Embryonic facial prominence (tissue), 1 donor: ENCODE results near the gene WDR81.
"Not testable (repeated sequence)": the region's sequence is repeated elsewhere in the genome, so short reads cannot be mapped to it uniquely, and the experiment has no call there.

ENCODE experiments used
- DNase-seq: peaks from one replicate; pipeline ENCODE4 v3.0.0-alpha.2; 2016; ENCODE audit errors: extremely low spot score

WDR81 gene

DNA sequence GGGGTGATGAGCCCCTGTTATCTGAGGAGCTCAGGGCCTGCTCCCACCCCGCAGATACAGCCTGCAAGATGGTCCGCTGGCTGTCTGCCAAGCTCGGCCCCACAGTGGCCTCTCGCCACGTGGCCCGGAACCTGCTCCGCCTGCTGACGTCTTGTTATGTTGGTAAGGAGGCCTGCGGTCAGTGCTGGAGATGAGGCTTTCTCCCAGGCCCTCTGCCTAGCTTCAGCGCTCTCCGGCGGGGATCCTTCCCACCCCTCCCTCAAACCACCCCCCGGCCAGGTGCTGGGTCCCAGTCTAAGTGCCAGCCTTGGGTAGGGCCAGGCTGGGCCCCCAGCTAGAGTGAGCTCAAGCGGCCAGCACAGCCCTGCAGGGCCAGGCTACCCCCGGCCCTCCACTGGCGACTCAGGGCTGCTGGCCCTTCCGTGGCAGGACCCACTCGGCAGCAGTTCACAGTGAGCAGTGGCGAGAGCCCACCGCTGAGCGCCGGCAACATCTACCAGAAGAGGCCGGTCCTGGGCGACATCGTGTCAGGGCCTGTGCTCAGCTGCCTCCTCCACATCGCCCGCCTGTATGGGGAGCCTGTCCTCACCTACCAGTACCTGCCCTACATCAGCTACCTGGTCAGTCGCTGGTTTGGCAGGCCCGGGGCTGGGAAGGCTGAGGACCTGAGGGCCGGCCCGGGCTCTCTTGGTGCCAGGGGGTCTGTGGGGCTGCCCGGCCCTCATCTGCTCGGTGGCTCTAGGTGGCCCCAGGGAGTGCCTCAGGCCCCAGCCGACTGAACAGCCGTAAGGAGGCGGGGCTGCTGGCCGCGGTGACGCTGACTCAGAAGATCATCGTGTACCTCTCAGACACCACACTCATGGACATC is 6.1 kb downstream of the WDR81 start:
- DNase-seq = no peak

DNA sequence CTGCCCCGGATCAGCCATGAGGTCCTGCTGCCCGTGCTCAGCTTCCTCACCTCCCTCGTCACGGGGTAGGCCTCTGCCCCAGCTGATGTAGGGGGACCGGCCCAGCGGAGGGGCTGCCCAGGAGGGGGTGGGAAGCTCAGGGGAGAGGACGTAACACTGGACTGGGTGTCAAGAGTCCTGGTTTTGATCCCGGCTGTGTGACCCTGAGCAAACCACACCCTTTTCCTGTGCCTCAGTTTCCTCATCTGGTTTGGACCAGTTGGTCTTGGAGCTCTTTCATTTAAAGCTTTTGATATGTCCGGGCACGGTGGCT is 6.6 kb downstream of the WDR81 start:
- DNase-seq = no peak

DNA sequence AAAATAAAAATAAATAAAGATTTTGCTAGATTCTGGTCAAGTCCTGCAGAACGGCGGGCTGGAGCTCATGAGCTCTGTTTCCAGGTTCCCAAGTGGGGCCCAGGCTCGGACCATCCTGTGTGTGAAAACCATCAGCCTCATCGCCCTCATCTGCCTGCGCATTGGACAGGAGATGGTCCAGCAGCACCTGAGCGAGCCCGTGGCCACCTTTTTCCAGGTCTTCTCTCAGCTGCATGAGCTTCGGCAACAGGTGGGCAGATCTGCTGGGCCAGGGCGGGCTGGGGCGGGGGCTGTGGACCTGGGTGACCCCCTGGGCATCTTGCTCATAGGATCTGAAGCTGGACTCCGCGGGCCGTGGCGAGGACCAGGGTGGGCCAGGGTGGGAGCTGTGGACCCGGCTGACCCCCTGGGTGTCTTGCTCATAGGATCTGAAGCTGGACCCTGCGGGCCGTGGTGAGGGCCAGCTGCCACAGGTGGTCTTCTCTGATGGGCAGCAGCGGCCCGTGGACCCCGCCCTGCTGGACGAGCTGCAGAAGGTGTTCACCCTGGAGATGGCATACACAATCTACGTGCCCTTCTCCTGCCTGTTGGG is 7.8 kb downstream of the WDR81 start:
- DNase-seq = no peak

DNA sequence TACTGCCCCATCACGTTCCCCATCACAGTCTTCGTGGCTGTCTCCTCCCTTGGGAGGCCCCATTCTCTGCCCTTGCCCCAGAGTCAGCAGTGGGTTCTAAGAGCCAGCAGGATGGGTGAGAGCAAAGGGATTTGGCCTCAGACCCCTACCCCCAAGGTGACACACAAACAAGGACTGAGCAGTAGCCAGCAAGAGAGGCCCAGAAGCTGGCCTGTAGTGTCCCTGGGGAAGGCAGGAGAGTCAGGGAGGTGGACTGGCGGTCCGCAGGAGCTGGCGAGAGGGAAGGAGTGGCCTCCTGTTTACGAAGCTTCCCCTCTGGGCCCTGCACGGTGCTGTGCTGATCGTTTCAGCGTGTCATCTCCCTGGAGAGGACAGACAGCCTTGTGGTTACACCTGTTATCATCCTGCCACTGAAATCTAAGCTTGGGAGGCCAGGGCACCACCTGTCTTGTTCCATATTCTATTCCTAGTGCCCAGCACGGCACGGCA is 8.4 kb downstream of the WDR81 start:
- no peak for DNase-seq

DNA sequence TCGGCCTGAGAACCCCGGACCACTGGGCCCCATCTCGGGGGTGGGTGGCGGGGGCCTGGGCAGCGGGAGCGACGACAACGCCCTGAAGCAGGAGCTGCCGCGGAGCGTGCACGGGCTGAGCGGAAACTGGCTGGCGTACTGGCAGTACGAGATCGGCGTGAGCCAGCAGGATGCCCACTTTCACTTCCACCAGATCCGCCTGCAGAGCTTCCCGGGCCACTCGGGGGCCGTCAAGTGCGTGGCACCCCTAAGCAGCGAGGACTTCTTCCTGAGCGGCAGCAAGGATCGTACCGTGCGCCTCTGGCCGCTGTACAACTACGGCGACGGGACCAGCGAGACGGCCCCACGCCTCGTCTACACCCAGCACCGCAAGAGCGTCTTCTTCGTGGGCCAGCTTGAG is 9.3 kb downstream of the WDR81 start:
- DNase-seq = no peak

DNA sequence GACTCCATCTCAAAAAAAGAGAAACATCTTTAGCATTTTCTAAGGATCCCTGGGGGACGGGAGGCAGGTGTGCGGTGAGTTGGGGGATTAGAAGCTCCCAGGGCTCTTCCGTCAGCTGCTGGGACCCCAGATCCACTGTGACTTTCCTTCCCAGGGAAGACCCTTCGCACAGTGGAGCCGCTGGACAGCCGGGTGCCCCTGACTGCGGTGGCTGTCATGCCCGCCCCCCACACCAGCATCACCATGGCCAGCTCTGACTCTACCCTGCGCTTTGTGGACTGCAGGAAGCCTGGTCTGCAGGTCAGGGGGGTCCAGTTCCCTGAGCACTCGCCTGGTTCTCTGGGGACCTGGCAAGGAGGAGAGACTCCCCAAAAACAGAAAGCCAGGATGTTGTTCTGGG is 10.9 kb downstream of the WDR81 start:
- DNase-seq = no peak

DNA sequence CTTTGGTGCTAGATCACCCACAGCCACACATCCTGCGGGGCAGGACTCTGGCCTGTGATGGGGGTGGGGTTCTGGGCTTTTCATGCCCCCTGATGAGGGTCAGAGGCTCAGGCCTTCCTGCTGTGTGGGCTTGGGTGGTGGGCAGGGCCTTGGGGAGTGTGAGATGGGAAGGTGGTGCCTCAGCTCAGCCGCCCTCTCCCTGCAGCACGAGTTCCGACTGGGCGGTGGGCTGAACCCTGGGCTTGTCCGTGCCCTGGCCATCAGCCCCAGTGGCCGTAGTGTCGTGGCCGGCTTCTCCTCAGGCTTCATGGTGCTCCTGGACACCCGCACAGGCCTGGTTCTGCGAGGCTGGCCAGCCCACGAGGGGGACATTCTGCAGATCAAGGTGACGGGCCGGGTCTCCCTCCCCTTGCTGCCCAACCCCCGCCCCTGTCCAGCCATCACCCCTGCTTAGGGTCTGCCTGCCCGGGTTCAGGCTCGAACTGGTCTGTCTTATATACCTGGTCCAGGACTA is 11.4 kb downstream of the WDR81 start:
- no peak for DNase-seq

DNA sequence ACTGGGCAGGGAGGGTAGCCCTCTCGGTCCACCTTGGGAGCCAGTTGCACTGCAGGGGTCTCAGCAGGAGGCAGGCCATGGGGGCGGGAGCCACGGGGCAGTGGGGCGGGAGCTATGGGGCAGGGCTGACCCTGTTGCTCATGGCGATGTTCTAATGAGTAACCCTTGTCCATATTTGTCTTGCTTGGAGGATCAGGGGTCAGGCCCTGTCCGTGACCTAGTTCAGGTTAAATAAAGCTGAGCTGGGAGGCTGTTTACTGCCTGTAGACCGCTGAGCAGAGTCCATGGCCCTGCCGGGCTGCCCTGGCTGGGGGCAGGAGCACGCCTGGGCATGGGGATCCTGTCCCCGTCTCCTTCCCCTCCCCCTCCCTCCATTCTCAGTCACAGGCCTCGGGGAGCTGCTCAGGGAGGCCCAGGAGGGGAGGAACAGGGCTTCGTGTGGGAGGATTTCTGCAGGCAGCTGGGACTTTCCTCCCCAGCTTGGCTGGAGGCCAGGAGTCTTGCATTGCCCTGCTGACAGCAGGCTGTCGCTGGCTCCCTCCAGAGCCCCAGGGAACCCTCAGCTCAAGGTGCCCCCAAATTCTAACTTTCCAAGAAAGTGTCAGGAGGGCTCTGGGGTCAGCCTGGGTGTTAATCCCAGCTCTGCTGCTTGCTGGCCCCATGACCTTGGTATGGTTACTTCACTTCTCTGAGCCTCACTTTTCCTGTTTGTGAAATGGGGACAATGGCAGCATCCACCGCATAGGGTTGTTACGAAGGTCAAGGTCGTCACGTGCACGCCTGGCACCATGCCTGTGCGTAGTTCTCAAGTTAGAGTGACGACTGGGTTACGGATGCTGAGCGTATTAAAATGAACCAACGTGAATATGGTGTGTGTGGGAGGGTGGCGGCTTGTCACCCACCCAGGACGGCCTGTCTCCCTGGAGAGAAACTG is 12.1 kb downstream of the WDR81 start:
- no peak for DNase-seq

DNA sequence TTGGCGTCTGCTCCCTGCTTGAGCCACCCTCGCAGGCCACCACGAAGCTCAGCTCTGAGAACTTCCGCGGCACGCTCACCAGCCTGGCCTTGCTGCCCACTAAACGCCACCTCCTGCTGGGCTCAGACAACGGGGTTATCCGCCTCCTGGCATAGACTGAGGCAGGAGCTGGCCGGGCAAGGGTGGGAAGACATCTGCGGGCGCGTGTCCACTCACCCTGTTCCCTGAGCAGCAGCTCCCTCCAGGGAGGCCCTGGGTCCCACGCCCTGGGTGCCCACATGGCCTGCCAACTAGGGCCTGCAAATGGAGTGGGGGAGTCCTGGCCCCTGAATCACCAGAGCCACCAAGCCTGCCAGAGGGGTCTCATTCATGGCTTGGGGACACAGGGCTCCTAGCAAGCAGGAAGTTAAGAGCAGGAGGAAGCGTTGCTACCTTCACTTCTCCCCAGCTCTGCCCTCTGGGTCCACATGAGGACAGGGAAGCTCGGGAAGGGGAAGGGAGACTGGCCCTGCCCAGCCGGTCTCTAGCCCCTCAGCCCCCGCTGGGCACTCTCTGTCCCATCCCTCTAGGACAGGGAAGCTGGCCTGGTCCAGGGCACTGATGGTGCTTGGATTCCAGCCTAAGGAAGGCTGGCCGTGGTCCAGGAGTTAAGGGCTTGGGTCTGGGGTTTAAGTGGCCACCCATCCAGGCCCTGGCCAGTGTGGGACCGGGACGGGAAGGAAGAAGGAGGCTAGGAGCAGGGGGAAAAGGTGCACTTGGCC is 13.2 kb downstream of the WDR81 start:
- no peak for DNase-seq

DNA sequence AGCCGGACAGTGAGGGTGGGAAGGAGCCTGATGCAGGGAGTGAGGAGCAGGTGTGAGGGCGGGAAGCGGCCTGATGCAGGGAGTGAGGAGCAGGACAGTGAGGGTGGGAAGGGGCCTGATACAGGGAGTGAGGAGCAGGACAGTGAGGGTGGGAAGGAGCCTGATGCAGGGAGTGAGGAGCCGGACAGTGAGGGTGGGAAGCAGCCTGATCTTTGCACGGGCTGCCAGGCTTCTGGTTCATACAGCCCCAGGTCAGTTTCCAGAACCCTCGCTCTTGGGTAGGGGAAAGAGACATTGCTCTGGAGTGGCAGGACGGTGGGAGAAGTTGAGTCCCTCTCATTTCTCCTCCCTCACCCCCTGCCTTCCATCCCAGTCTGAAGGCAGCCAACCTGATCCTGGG is 17.4 kb downstream of the WDR81 start:
- not testable (repeated sequence) for DNase-seq

DNA sequence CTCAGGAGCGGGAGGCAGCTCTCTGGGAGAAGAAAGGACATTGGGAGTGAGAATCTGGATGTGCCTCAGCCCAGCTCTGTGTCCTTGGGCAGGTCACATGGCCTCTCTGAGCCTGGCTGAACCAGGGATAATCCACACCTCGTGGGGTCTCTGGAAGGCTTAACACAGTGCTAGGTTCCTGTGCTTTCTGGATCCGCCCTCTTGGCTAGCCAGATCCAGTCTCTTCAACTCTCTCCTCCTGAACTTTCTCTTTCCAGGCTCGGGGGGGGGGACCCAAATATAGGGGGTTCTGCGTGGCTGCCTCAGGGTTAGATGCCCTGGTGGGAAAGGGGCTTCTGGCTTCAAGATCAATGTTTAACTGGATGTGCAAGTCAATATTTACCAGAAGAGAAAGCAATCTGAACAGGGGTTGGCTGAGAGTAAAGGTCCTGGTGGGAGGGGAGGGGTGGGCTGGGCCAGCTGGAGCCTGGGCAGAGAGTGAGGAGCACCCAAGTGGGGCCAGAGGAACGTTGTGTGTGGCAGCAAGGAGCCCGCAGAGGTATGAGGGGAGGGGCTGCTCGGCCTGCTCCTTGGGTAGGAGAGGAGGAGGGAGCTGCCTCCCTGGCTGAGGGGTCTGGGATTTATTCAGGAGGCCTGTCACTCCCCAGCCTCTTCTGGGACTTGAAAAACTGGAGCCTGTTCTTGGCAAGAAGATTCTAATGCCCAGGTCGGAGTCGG is 18.0 kb downstream of the WDR81 start, which contains the start of gene SERPINF2:
SERPINF2 (plus strand) TSS at position 501 of the 717 bp plus-strand sequence. CDS start 2,125 bp downstream, outside the sequence.
- no peak for DNase-seq

DNA sequence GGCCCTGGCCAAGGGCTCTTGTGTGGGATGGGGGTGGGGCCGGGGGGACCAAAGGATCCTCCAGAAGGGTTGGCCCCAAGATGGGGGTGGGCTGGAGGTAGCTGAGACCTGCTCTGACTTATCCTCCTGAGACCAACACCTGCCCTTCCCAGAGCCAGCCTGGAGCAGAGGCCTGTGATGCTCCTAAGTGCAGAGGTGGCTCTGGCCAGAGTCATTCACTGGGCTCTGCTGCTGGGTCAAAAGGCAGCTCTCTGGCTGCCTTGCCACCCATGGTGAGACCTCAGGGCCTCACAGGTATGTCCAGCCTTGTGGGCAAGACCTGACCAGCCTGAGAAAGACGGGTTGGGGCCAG is 18.6 kb downstream of the WDR81 start:
- DNase-seq = no peak

DNA sequence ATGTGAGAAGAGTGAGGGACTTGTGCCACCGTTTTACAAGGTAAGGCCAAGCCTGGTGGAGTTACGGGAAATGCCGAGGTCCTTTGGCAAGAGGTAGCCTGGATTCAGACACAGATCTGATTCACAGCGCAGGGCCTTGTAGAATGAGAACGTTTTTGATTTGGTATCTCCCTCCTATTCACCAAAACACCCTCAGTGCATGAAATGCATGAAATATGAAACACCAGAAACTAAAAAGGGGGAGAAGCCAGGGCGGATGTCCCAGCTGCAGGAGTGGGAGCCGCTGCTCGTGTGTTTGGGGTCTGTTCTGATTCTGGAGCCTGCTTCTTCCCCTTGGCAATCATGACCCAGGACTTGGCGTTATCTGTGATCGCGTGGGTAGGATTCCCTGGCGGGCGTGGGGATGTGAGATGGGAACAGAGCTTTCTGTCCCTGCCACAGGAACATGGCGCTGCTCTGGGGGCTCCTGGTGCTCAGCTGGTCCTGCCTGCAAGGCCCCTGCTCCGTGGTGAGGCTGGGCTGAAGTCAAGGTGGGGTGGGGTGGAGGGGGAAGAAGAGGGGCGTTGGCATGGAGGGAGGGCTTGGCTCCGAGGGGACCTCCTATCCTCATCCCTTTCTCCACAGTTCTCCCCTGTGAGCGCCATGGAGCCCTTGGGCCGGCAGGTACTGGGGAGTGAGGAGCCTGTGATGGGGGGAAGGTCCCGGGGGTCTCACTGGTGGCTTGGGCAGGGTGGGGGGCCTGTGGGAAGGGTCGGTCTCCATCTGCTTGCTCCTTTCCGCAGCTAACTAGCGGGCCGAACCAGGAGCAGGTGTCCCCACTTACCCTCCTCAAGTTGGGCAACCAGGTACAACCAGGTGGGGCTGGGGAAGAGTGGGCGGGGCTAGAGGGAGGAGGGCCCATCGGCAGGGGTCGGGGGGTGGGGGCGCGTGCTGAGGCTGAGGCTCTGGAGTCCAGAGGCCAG is 20.3 kb downstream of the WDR81 start:
- no peak for DNase-seq

DNA sequence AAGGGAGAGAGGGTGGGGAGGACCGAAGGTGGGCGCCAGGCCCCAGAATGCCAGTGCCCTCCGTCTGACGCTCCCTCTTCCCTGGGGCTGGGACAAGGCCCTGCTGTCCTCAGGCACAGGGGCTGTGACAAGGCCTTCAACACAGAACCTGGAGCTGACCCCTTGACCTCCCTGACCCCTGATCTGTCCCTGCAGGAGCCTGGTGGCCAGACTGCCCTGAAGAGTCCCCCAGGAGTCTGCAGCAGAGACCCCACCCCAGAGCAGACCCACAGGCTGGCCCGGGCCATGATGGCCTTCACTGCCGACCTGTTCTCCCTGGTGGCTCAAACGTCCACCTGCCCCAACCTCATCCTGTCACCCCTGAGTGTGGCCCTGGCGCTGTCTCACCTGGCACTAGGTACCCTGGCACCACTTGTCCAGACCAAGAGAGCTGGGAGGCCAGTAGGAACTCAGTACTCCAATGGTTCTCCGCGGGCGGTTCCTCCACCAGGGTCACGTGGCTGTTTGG is 21.1 kb downstream of the WDR81 start:
- DNase-seq = no peak

DNA sequence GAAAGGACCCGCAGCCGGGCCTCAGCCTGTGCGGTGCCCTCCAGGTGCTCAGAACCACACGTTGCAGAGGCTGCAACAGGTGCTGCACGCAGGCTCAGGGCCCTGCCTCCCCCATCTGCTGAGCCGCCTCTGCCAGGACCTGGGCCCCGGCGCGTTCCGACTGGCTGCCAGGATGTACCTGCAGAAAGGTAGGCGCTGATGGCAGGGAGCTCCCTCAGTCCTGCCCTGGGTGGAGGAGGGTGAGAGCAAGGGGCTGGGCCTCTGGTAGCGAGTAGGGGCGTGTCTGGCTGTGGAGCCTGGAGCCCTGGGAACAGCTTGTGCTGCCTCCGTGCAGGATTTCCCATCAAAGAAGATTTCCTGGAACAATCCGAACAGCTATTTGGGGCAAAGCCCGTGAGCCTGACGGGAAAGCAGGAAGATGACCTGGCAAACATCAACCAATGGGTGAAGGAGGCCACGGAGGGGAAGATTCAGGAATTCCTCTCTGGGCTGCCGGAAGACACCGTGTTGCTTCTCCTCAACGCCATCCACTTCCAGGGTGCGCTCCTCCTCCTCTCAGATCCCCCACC is 22.6 kb downstream of the WDR81 start:
- no peak for DNase-seq

DNA sequence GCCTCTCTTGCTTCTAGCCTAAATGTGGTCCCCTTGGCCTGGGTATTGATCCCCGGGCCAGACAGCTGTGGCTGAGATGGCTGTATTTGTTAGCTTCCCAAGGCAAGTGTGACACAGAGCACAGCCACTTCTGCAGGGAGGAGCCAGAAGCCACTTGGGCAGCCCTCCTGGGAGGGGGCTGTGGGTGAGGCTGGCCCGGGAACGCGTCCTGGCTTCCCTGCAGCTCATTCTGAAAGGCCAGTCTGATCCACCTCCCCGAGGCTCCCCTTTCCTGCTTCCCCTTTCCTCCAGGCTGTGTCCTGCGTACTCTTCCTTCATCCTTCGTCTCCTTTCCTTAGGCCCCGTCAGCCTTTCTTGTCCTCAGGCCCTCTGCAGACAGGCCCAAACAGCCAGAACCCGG is 26.1 kb downstream of the WDR81 start:
- no peak for DNase-seq

DNA sequence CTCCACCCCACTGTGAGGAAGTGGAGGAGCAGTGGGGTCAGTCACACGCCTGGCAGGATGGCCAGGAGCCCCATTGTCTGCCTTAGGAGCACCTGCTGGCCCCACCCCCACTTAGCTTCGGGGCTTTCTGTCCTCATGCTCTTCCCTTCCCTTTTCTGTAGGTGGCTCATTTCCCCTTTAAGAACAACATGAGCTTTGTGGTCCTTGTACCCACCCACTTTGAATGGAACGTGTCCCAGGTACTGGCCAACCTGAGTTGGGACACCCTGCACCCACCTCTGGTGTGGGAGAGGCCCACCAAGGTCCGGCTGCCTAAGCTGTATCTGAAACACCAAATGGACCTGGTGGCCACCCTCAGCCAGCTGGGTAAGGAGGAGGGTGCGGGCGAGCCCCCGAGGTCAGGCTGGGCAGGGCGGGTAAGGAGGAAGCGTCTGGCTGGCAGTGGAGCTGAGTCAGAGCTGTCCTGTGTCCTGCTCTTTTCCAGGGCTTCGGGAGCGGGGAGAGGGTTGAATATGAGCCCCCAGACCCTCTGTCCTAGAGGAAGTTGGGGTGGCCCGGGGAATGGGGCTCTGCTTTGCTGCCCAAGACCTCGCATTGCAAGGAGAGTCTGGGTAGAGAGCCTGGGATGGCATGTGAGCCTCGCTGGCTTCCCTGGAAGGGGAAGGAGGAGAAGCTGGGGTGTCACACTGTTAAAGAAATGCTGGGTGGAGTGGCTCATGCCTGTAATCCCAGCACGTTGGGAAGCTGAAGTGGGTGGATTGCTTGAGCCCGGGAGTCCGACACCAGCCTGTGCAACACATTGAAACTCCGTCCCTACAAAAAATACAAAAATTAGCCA is 28.1 kb downstream of the WDR81 start:
- DNase-seq = no peak
